T-helper 22 cell (primary cell): ENCODE data around the gene HMGCR.

ENCODE experiments used
- DNase-seq: peaks from one replicate; pipeline ENCODE4 v3.0.0-alpha.2; 2020; ENCODE audit warnings: low read depth

The HMGCR gene

DNA sequence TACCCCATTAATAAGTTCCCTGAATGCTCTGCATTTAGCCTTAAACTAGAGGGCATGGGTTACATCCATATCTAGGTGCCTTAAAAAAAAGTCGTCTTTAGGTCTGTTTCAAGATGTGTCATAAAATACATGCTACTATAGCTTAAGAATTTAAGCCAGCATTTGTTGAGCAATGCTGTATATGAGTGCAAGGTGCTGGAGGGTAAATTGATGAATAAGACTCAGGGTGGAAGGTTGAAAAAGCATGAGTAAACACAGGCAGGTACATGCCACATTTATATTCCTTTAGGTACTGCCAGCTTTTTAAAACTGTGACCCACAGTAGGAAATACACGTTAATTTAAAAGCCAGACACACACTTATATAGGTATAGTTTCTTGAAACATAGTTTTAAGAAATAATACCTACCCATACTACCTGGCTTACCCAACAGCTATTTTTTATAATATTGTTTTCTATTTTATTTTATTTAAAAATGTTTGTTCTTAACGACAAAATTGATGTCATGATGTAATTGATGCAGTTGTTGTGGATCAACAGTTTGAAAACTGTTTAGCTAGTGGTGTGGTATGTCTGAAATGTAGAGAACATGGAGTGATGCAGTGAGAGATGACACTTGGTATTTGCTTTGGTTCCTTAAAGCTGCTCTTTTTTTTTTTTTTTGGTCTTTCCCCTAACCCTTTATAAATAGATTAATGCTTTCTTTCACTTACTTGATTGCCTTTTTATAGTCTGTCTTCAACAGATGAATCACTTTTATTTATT lies 3.9 kb downstream of the HMGCR start:
- no peak for DNase-seq

DNA sequence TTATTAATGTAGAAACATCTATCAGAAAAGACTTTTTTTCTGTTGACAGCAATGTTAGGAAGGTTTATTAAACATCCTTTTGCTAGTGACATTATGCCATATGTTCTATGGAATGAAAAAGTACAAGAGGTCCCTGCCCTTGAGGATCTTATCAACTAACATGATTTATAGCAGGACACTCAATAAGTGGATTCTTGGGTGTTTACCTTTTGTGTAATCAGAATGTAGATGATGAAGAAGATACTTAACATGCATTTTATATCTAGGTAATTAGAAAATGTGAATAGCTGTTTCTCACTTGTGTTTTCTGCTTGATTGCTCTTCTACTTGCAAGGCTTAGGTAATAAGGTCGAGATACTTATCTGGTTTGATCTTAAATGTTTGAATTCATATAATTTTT lies 4.9 kb downstream of the HMGCR start:
- no peak for DNase-seq

DNA sequence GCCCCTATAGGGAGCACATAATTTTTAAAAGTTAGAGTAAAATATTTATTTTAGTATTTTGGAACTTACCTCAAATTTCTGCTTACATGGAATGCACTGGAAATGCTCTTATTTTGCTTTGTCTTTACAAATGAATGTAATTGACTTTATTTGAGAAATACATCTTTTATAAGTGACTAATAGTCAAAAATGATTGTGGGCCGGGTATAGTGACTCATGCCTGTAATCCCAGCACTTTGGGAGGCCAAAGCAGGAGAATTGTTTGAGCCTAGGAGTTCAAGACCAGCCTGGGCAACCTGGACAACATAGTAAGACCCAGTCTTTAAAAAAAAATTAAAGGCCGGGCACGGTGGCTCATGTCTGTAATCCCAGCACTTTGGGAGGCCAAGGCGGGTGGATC lies 5.8 kb downstream of the HMGCR start:
- no peak for DNase-seq

DNA sequence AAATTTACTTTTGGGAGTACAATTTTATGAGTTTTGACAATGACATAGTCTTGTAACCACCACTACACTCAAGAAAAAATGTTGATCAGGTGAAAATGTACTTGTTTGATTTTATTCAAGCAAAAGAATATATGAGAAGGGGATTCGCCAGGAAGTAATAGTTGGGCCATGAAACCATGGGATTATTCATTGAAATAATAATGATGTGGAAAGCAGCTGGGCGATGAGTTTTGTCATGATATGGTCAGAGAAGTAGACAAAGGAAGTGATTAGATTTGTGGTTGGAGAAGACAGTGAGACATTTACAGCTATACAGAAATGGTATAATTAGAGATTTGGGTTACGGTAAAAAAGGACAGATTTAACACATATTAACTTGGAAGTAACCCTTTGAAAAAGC lies 11.2 kb downstream of the HMGCR start:
- no peak for DNase-seq

DNA sequence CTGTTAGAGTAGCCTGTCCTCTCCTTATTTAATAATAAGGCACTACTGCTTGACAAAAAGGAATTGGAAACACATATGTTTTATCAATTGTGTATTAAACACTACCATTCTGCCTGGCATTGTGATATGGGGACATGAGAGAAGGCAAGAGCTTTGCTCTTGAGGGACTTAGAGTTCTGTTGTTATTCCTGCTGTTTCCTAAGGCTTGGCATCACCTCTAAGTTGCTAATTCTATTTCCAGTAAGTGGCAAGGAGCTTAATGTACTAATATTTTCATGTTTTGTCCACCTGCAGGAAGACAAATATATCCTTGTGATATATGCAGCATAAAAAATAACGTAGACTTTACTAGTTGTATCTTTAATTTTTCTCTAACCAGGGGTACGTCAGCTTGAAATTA lies 12.6 kb downstream of the HMGCR start:
- DNase-seq = no peak

DNA sequence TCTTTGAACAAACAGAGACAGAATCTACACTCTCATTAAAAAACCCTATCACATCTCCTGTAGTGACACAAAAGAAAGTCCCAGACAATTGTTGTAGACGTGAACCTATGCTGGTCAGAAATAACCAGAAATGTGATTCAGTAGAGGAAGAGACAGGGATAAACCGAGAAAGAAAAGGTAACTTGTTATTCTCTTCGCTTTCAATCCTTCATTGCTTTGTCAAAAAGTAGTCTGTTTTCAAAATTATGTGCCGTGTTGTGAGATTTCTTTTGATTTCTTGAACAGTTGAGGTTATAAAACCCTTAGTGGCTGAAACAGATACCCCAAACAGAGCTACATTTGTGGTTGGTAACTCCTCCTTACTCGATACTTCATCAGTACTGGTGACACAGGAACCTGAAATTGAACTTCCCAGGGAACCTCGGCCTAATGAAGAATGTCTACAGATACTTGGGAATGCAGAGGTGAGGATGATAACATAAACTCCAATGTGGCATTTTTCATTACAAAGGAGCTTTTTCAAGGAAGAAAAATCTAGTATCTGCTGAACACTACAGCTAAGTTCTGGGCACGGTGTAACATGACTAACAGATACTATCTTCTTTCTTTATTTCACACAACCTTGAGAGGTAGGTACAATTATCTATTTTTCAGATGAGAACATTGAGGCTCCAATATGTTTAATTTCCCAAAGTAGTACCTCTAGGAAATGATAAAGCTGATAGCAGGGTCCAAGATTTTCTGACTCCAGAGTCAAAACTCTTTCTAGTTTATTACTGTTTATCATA lies 14.3 kb downstream of the HMGCR start:
- no peak for DNase-seq

DNA sequence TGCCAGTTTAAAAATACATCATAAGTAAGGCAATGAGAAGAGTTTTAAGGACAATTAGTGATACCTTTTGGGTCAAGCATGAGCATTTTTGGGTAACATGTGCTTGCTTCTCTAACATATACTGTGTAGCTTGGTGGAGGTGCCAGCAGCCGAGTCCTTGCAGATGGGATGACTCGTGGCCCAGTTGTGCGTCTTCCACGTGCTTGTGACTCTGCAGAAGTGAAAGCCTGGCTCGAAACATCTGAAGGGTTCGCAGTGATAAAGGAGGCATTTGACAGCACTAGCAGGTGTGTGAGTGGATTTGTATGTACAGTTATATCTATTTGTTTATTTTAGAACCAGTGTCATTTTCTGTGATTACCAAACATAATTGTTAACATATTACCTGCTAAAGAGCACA lies 18.2 kb downstream of the HMGCR start:
- no peak for DNase-seq

DNA sequence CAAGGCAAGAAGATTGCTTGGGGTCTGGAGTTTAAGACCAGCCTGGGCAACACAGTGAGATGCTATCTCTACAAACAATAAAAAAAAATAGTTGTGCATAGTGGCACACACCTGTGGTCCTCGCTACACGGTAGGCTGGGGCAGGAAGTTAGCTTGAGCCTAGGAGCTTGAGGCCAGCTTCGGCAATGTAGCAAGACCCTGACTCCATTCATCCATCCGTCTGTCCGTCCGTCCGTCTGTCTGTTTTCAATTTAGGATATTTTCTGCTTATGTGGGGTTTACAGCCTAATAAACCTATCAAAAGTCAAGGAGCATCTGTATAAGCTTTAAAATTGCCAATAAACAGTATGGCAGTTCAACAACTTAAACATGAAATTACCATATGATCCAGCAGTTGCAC lies 19.7 kb downstream of the HMGCR start:
- DNase-seq = no peak

DNA sequence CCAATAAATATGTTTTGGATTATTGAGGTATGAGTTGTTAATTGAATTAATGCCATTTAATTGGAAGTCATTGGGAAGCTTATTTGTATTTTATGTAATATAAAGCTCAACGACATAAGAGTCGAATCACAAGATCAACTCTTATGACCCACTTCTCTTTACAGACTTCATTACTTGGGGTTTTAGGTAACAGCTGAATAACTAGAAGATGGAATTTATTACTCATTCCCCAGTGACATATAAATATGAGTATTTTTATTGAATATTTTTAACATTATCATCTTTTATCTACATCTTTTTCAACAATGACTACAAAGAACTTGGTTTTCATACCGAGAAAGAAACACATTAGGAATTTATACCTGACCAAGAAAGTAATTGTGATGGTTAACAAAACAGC lies 21.1 kb downstream of the HMGCR start:
- no peak for DNase-seq

DNA sequence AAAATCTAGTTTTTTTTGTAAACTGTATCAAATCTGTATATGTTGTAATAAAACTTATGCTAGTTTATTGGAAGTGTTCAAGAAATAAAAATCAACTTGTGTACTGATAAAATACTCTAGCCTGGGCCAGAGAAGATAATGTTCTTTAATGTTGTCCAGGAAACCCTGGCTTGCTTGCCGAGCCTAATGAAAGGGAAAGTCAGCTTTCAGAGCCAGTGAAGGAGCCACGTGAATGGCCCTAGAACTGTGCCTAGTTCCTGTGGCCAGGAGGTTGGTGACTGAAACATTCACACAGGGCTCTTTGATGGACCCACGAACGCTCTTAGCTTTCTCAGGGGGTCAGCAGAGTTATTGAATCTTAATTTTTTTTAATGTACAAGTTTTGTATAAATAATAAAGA lies 24.3 kb downstream of the HMGCR start:
- DNase-seq = no peak

DNA sequence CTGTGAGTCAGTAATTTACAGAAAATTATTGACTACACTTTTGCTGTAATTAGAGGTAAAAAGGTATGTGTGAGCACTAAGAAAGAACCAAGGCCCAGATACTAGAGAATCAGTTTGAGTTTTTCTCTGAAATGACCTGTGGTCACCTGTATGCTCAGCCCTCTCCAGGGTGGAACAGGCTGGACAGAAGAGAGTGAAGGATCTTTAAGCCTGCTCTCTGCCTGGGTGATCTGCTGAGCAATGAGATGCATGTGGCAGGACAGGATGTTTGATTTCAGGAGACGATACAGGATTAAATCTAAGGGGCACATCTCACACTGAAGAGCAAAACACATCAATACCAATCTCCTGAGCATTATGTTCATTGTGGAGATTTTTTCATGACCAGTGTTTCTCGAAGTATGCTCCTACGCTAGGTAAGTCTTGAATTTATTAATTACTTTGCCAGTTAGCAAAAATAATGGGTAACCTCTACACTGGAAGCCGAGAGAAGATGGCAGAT lies 25.5 kb downstream of the HMGCR start:
- no peak for DNase-seq

DNA sequence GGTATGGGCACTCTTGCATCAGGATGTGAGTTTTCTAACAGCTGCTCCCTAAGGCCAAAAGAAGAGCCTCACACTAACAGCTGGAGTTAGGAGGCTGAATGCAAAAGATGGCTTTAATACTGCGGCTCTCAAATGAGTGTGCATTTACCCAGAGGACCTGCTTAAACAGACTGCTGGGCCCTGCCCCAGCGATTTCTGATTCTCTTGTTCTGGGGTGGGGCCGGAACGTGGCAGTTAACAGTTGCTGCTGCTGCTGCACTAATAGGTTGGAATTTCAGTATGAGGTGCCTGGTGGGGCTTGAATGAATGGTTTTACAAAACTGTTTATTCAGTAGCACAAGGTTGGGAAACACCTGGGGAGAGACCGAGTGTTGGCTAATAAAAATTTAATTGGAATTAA lies 26.1 kb downstream of the HMGCR start:
- no peak for DNase-seq

DNA sequence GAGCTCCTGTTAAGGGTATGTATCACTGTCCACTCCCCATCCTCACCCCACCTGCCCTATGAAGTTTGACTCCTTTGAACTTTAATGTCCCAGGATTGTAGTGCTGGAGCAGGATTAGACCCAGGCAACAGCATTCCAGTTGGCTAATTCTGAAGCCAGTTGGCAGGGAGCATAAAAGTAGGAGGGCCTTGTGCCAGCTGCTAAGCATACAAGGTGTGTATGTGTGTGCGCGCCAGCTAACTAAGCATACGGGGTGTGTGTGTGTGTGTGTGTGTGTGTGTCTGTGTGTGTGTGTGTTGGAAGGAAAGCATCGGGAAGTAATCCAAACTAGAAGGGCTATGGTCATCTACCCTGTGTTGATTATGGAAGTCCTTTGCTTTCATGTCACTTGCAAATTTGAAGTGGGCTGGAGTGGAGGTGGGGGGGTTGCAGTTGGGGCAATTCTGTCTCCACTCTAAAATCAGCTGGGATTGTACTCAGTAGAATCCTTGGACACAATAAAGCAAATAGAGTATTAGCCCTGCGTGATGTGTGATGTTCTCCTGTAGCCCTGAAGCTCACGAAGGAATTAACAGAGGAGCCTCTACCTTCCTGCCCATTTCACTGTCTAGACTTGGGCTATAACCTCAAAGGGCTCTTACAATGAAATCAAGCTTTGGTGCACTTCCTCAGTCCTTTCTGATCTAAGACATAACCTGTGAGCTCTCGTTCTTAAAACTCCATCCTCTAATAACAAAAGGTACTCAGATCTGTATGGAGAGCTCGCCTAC lies 26.9 kb downstream of the HMGCR start:
- no peak for DNase-seq

DNA sequence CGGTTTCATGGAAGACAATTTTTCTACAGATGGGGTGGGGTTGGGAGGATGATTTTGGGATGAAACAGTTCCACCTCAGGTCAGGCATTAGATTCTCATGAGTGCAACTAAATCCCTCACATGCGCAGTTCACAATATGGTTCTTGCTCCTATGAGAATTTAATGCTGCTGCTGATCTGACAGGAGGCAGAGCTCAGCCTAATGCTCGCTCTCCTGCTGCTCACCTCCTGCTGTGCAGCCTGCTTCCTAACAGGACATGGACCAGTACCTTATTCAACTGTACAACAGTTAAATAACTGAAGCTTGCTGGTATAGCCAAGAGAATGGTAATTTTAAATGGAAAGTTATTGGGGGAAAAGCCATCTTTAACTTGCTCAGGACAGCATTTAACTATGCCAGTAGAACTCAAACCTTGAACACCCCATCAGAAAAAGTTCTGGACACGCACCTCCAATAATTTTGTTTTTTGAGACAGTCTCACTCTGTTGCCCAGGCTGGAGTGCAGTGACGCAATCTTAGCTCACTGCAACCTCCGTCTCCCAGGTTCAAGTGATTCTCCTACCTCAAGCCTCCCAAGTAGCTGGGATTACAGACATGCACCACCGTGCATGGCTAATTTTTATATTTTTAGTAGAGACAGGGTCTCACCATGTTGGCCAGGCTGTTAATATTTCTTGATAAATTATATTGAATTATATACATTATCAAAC lies 27.7 kb downstream of the HMGCR start:
- DNase-seq = no peak

DNA sequence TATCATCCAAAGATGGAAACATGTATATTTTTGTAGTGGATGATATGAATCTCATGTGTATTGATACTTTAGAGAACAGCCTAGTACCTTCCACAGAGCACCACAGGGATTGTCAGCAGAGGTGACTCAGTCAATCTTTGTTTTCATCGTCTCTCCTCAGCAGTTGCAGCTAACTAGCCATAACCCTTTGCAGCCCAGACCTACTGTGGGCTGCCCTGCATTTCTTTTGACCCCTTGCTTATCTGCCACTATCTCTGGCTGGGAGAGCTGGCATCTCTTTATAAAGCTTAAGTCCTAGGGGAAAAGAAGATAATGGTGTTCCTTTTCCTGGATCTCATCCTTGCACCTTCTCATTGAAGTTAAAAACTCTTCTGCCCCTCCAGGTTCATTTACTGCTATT lies 28.7 kb downstream of the HMGCR start:
- no peak for DNase-seq

DNA sequence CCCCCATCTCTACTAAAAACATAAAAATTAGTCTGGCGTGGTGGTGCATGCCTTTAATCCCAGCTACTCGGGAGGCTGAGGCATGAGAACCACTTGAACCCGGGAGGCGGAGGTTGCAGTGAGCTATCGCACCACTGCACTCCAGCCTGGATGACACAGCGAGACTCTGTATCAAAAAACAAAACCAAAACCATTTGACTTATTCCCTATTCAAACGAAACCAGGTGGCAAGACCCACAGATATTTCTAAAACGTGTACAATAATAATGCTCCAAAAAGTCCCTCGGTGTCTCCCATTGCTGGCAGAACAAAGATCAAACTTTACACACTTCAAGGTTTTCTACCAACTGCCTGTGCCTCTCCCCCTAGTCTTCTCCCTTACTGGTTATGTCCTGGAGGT lies 29.8 kb downstream of the HMGCR start:
- no peak for DNase-seq

DNA sequence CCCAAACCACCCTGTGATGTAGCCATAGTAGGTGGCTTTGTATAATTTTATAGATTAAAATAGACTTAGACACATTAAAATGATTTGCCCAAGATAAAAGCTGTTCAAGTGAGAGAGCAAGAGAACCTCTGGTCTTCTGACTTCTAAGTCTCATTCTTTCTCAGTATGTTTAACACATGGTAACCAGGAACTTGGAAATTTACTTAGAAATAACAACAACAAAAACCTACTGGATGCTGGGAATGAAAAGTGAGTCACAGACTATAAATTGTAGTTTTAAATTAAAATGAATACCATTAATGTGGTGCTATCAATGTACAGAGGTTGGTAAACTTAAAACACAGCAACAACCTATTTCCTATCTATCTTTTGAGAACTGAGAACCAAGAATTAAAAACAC lies 30.4 kb downstream of the HMGCR start:
- DNase-seq = no peak

DNA sequence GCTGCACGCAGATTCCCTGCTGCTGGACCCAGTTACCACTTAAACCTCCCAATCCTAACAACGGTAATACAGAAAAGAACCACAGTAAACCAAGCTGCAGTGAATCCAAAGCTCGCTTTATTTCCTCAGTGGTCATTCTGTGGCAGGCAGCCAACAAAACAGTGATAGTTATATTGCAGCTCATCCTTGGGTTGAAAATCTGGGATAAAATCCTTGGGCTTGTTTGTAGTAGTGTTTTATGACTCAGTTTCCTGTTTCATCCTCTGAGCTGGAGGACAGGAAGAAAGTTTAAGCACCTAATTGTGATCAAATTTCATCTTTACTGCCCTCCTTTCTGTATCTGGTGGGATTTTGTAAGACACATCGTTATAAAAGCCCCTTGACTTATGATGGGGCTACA lies 31.4 kb downstream of the HMGCR start:
- DNase-seq = no peak

DNA sequence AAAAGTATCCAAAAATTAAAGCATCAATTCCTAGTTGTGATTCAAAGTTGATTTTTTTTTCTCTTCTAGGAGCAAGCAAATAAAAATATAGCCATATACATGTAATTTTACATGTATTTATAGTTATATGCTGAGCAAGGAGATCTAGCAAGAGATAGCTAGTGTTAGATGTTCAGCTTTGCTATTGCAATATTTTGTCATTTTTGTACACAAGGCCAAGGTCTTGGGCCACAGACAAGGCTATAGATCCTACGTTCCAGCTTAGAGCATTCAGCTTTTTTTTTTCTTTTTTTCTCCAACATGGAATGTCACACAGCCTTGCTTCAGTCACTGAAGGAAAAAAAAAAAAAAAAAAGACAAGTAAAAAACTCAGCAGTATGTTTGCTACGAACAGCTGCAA lies 36.8 kb downstream of the HMGCR start:
- DNase-seq = no peak

DNA sequence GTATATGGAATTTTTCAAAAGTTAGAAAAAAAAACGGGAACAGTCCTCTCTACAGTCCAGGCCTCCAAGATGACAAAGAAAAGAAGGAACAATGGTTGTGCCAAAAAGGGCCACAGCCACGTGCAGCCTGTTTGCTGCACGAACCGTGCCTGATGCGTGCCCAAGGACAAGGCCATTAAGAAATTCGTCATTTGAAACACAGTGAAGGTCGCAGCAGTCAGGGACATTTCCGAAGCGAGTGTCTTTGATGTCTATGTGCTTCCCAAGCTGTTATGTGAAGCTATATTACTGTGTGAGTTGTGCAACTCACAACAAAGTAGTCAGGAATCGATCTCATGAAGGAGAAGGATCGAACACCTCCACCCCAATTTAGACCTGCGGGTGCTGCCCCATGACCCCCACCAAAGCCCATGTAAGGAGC lies 37.4 kb downstream of the HMGCR start:
- no peak for DNase-seq

DNA sequence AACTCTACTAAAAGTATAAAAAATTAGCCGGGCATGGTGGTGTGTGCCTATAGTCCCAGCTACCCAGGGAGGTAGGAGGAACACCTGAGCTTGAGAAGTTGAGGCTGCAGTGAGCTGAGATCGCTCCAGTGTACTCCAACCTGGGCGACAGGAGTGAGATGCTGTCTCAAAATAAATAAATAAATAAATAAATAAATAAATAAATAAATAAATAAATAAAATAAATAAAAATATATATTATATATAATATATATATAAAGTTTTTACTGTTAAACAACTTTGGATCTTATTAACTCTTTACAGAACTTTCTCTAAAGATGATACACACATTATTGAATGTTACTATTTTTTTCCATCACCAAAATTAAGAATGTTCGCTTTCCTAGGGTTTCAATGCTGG lies 38.4 kb downstream of the HMGCR start:
- no peak for DNase-seq

DNA sequence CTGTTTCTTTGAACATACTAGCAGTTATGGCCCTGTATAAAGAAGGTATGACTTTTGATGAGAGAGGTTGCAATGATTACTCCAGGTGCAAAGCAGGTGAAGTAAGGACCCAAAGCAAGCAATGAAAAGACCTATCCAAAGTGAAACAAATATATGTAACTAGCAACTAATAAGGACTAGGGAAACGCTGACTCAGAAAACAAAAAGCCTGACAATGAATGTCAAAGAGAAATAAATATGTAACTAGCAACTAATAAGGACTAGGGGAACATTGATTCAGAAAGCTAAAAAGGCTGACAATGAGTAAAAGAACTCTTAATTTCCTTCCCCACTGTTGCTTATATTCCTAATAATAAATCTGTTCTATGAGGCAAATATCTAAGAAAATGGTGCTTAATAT lies 43.1 kb downstream of the HMGCR start:
- DNase-seq = no peak
